ENCODE data around the gene SLC9A5. TPM values are rescaled to one million over a fixed set of nuclear protein-coding genes. Genes with fewer than 3 reads are reported as not detected.
A peak's percentile ranks its signal among the peaks of the same experiment; 100 is the strongest.

SLC9A5 gene
- total and polyA plus RNA-seq, 4 donors, result 0.05 to 0.25 (median 0.09) TPM; not detected in 1

DNA sequence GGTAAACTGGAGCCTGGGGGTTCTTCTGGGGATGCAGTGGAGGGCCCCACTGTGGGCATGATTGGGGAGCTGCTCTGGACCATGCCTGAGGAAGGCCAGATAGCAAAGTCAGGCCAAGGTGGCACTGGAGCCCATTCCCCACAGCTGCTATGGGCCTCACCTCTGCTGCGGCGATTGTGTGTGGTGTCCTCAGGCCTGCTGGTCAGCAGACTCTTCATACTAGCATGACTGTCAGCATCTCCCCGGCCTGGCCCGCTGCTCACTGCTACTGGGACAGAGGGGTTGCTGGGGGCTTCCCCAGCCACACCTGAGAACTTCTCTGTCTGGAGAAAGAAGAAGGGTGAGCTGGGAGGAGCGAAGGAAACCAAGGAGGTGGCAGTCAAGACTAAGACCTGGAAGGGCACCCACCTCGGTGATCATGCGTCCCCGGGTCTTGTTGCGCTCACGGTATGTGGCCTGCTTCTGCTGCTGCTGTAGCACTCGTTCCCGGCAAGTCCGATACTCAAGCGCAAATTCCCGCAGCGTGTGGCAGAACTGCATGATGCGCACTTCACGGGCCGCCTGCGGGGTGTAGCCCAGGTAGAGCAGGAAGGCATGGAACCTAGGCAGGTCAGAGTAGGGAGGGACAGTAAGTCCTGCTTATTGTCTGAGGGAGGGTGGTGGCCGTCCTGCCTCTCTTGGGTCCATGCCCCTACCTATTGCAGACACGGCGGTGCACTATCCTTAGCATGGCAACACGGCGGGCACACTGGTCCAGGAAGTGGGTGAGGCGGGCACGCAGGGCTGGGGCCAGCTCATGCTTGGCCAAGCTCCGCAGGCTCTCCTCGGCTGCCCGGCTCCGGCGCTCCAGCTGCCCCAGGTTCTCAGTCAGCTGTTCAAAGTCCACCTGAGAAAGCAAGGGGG is 18.6 kb upstream of the SLC9A5 start:
- no peaks in the 10 kb centered on the region for H3K9me3 ChIP-seq (ENCODE audit: control insufficient read depth in 4 of 4, low read length in 3 of 4)
- H3K36me3 ChIP-seq (ENCODE audit: control insufficient read depth in 4 of 4, insufficient read depth in 3 of 4, low read depth in 1 of 4, low read length in 3 of 4), result peaks cover 7 to 19% (median 17%) of the 10 kb centered on the region in 4 donors
- H3K27me3 ChIP-seq (ENCODE audit: control insufficient read depth in 4 of 4, insufficient read depth in 4 of 4, low read length in 3 of 4), result no peaks in the 10 kb centered on the region
- H3K4me1 ChIP-seq (ENCODE audit: control insufficient read depth in 4 of 4, insufficient read depth in 4 of 4, low read length in 3 of 4), result peaks cover 0 to 34% (median 18%) of the 10 kb centered on the region in 4 donors
- no peak for DNase-seq (ENCODE audit: low spot score)
- 95% methylated on average over 32 of the region's 32 CpGs for WGBS
- no peak overlapping the region for H3K4me3 ChIP-seq (ENCODE audit: low read depth in 1 of 3, low read length in 3 of 3)
- TF ChIP-seq, protein P1, sequence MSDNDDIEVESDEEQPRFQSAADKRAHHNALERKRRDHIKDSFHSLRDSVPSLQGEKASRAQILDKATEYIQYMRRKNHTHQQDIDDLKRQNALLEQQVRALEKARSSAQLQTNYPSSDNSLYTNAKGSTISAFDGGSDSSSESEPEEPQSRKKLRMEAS (IDR thresholded peaks at IDR 0.05), result no peak
- TF ChIP-seq REST (IDR thresholded peaks at IDR 0.05) (no peak), TAF1 (conservative IDR thresholded peaks at IDR 0.05) (no peak), FOXA2 (IDR thresholded peaks at IDR 0.05) (no peak), GABPA (IDR thresholded peaks at IDR 0.05 in 1 of 2, conservative IDR thresholded peaks at IDR 0.05 in 1 of 2) (no peak), HNF4A (conservative IDR thresholded peaks at IDR 0.05) (no peak), YY1 (IDR thresholded peaks at IDR 0.05) (no peak), HNF4G (IDR thresholded peaks at IDR 0.05) (no peak), EGR1 (IDR thresholded peaks at IDR 0.05; ENCODE audit: low read depth in 2 of 2) (no peak), FOXA1 (IDR thresholded peaks at IDR 0.05) (no peak)
- H3K27ac ChIP-seq (ENCODE audit: low read depth in 1 of 2, low read length in 2 of 2), result no peak overlapping the region
- no peak overlapping the region for H3K9ac ChIP-seq (ENCODE audit: low read depth in 1 of 2, low read length in 2 of 2)

DNA sequence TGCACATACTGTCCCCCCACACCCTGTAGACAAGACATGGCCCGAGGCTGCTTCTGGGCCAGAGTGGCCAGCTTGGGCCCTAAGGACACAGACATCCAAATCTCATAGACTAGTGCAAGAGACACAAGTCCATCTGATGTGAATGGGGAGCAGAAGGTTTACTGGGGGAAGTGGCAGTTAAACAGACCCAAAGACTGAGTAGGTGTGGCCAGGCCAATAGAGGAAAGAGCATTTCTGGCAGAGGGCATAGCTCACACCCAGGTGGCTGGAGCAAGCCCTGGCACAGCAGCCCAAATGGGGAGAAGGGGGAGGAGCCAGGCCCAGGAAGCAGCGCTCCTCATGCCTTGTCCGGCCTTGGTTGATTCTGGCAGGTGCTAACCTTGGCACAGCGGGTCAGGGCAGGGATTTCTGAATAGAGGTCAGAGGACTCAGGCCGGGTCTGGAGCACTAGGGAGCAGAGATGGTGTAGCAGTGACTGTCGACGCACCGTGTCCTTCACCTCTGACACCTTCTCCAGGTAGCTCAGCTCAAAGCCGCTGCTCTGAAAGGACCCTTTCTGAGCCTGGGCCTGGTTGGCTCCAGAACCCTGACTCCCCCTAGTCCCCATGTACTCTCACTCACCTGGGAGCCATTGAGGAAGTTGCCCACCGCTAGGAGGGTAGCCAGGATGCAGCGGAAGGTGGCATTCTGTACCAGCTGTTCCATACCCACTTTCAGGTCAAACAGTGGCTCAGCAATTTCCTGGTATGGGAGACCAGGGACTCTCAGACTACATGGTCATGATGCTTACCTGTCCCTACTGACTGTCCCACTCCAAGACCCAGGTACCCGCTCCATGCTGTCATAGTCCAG is 17.7 kb upstream of the SLC9A5 start:
- H3K27ac ChIP-seq (ENCODE audit: low read depth in 1 of 2, low read length in 2 of 2), result no peak overlapping the region
- H3K36me3 ChIP-seq (ENCODE audit: control insufficient read depth in 4 of 4, insufficient read depth in 3 of 4, low read depth in 1 of 4, low read length in 3 of 4), result peaks cover 7 to 20% (median 17%) of the 10 kb centered on the region in 4 donors
- peaks cover 0 to 27% (median 17%) of the 10 kb centered on the region in 4 donors for H3K4me1 ChIP-seq (ENCODE audit: control insufficient read depth in 4 of 4, insufficient read depth in 4 of 4, low read length in 3 of 4)
- DNase-seq (ENCODE audit: low spot score), result no peak
- 67% methylated on average over 12 of the region's 12 CpGs for WGBS
- H3K27me3 ChIP-seq (ENCODE audit: control insufficient read depth in 4 of 4, insufficient read depth in 4 of 4, low read length in 3 of 4), result no peaks in the 10 kb centered on the region
- no peak overlapping the region for H3K9ac ChIP-seq (ENCODE audit: low read depth in 1 of 2, low read length in 2 of 2)
- H3K9me3 ChIP-seq (ENCODE audit: control insufficient read depth in 4 of 4, low read length in 3 of 4), result no peaks in the 10 kb centered on the region
- no peak overlapping the region for H3K4me3 ChIP-seq (ENCODE audit: low read depth in 1 of 3, low read length in 3 of 3)
- TF ChIP-seq, protein P2, sequence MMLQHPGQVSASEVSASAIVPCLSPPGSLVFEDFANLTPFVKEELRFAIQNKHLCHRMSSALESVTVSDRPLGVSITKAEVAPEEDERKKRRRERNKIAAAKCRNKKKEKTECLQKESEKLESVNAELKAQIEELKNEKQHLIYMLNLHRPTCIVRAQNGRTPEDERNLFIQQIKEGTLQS (IDR thresholded peaks at IDR 0.05), result no peak
- no peak for TF ChIP-seq CTCF (IDR thresholded peaks at IDR 0.05; ENCODE audit: low read depth, low read length, missing input control)
- no peak for TF ChIP-seq SP1 (IDR thresholded peaks at IDR 0.05)
- peak in 1 of 2 donors; percentile 20 for TF ChIP-seq GABPA (IDR thresholded peaks at IDR 0.05 in 1 of 2, conservative IDR thresholded peaks at IDR 0.05 in 1 of 2)
- no peak for TF ChIP-seq EGR1 (IDR thresholded peaks at IDR 0.05; ENCODE audit: low read depth in 2 of 2)
- TF ChIP-seq HNF4A (conservative IDR thresholded peaks at IDR 0.05), result no peak
- no peak for TF ChIP-seq JUND (IDR thresholded peaks at IDR 0.05)
- no peak for TF ChIP-seq RXRA (IDR thresholded peaks at IDR 0.05)
- TF ChIP-seq, protein P1 (IDR thresholded peaks at IDR 0.05), result no peak
